ENCODE data around the gene BRD8. TPM values are rescaled to one million over a fixed set of nuclear protein-coding genes. Genes with fewer than 3 reads are reported as not detected.

Gene BRD8
- total RNA-seq, 4 donors from 2014 or later: 21.9 to 49.1 (median 37.4) TPM

GRCh38 chr5:138109463-138110265 lies 68.8 kb downstream of the BRD8 start:
- TF ChIP-seq CTCF (IDR thresholded peaks at IDR 0.05; ENCODE audit: low read depth): no peak

GRCh38 chr5:138107213-138107612 lies 71.2 kb downstream of the BRD8 start:
- TF ChIP-seq CTCF (IDR thresholded peaks at IDR 0.05; ENCODE audit: low read depth): no peak

- no peak for TF ChIP-seq CTCF (IDR thresholded peaks at IDR 0.05; ENCODE audit: low read depth)
These were observed 72.7 kb downstream of the BRD8 start for GRCh38 chr5:138105709-138106108.

- TF ChIP-seq CTCF (IDR thresholded peaks at IDR 0.05; ENCODE audit: low read depth): no peak
These were observed 75.2 kb downstream of the BRD8 start for GRCh38 chr5:138103319-138103637.

DNA sequence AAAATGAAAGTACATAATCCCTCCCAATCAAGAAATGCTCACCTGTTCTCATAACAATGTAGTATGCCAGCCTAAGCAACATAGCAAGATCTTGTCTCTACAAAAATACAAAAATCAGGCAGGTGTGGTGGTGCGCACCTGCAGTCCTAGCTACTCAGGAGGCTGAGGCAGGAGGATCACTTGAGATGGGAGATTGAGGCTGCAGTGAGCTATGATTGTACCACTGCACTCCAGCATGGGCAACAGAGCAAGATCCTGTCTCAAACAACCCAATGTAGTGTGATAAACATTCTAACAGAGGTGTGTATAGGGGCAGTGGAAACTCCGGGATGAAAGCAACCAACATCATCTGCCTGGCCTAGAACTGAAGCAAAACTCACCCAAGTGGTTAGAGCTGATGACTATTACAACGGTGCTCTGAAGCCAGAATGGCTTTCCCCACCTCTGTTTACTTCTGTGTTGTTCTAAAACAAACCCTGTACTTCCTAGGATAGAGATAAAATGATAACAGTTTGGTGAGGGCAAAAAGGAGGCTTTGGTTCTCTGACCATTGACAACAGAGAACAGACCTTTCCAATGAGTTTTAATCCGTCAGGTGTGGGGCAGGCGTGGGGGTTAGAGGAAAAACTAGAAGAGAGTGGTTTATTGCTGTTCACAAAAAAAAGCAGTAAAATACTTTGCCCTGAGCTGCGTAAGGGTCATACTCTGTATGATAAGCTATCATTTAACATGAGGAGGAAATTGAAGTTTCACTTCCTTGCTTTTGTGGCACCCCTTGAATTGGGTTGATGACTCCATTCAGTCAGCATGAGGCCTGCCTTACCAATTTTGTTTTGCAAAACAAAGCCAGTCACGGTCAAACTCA lies 75.7 kb downstream of the BRD8 start:
- TF ChIP-seq CTCF (IDR thresholded peaks at IDR 0.05; ENCODE audit: low read depth): no peak

DNA sequence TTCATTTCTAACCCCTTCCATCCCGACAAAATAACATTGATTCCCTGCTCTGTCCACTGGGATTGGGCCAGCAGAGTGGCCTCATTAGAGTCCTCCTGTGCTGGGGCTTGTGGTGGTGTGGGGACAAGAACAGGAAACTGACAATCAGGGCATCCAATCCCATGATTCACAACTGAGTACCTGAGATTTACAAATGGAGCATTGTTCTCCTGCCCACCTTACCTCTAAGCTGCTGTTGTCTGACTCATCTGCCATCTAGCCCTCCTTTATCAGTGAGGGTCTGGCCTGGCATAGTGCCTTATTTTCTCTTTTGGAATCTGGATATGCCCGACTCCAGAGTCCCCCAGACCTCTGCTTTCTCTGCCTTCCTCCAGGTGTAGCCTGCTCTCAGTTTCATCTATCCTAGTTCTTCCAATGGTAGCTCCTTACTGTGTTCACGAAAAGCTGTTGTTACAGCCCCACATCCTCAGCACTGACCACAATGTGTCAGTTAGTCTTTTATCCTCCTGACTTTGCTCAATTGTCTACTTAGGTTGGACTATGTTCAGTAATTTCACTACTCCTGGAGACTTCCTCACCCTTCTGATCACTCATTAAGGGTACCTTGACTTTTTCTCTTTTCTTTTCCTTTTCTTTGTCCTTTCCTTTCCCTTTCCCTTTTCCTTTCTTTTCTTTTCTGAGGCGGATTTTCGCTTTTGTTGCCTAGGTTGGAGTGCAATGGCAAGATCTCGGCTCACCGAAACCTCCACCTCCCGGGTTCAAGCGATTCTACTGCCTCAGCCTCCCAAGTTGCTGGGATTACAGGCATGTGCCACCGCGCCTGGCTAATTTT lies 81.2 kb downstream of the BRD8 start:
- TF ChIP-seq CTCF (IDR thresholded peaks at IDR 0.05; ENCODE audit: low read depth): no peak
